Measurements from ENCODE around the gene ADAM33. TPM values are rescaled to one million over a fixed set of nuclear protein-coding genes. Genes with fewer than 3 reads are reported as not detected.

ADAM33 gene
- total RNA-seq, 1 donor, result 68.6 TPM

DNA sequence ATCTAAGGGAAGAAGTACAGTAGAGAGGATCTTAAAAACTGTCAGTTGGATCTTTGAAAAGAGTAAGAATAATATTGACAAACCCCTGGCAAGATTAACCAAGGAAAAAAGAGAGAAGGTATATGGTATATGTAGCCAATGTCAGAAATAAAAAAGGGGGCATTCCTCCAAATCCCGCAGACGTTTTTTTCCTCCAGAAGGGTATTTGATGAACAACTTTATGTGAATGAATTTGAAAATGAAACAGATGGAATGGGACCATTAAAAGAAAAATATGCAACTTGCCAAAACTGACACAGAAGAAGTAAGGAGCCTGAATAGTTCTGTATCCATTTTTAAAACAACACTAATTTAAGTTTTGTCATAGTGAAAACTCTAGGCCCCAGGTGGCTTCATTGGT lies 54.3 kb downstream of the ADAM33 start:
- TF ChIP-seq, protein P1, sequence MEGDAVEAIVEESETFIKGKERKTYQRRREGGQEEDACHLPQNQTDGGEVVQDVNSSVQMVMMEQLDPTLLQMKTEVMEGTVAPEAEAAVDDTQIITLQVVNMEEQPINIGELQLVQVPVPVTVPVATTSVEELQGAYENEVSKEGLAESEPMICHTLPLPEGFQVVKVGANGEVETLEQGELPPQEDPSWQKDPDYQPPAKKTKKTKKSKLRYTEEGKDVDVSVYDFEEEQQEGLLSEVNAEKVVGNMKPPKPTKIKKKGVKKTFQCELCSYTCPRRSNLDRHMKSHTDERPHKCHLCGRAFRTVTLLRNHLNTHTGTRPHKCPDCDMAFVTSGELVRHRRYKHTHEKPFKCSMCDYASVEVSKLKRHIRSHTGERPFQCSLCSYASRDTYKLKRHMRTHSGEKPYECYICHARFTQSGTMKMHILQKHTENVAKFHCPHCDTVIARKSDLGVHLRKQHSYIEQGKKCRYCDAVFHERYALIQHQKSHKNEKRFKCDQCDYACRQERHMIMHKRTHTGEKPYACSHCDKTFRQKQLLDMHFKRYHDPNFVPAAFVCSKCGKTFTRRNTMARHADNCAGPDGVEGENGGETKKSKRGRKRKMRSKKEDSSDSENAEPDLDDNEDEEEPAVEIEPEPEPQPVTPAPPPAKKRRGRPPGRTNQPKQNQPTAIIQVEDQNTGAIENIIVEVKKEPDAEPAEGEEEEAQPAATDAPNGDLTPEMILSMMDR (IDR thresholded peaks at IDR 0.05; ENCODE audit: insufficient read depth, low read length), result no peak

DNA sequence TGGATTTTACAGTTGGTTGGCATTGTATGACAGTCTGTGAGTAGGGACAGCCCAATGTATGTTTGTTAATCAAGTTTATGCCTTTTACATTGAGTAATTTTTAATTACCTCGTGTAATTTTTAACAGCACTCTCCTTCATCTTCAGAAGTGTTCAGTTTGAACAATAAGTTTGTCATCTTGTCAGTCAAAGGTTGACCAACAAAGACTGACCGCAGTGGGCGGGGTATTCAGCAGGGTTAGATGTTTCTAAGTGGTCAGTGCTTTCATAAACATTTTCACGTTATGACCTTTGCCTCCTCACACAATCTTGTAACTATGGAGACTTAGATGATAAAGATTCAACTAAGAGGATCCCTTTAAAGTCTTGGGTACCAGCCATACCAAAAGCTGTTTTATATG lies 59.4 kb downstream of the ADAM33 start:
- H3K4me3 ChIP-seq (ENCODE audit: low read depth, low read length), result no peak overlapping the region
- no peak for DNase-seq (ENCODE audit: low read depth)
- TF ChIP-seq, protein P1 (IDR thresholded peaks at IDR 0.05; ENCODE audit: insufficient read depth, low read length), result no peak

More for the DNA sequence above, 54.3 kb downstream of the ADAM33 start:
- H3K4me3 ChIP-seq (ENCODE audit: low read depth, low read length), result no peak overlapping the region
- DNase-seq (ENCODE audit: low read depth), result no peak

DNA sequence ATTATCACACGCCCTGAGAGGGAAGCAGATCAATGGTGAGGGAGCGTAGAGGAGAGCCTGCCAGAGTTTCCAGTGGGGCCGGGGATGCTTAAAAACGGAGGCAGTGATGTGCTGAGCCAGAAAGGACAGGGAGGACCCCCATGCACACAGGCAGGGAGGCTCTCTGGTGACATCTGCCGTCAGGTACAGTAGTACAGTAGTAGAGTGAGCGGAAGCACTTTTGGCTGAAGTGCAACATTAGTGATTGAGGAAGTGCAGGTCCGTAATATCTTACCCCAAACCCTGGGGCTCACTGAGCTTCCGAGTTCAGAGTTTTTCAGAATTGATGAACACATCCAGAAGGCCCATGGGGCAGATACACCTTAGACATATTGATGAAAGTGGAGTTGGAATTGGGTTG lies 60.7 kb downstream of the ADAM33 start:
- no peak for DNase-seq (ENCODE audit: low read depth)
- no peak overlapping the region for H3K4me3 ChIP-seq (ENCODE audit: low read depth, low read length)
- TF ChIP-seq, protein P1 (IDR thresholded peaks at IDR 0.05; ENCODE audit: insufficient read depth, low read length), result no peak

Other genes starting within 250 kb of the ADAM33 start
- gene ATRN, start 211.0 kb downstream of the ADAM33 start, total RNA-seq (ENCODE audit: low replicate concordance), result 27.1 and 35.2 TPM in 2 replicates
- not detected in 2 replicates for gene GFRA4, start 18.6 kb downstream of the ADAM33 start, total RNA-seq (ENCODE audit: low replicate concordance)
- 0.08 TPM in 1 of 2 replicates, not detected in the other for gene SIGLEC1, start 30.6 kb upstream of the ADAM33 start, total RNA-seq (ENCODE audit: low replicate concordance)
- 0.18 and 8.3 TPM in 2 replicates for gene HSPA12B, start 50.7 kb upstream of the ADAM33 start, total RNA-seq (ENCODE audit: low replicate concordance)
- gene ADISSP, start 85.7 kb upstream of the ADAM33 start, total RNA-seq (ENCODE audit: low replicate concordance), result 28.4 and 37.7 TPM in 2 replicates
- 0.09 TPM in 1 of 2 replicates, not detected in the other for gene SPEF1, start 99.4 kb upstream of the ADAM33 start, total RNA-seq (ENCODE audit: low replicate concordance)
- gene CENPB, start 104.7 kb upstream of the ADAM33 start, total RNA-seq (ENCODE audit: low replicate concordance), result 94.8 and 170 TPM in 2 replicates
- 51.0 and 58.5 TPM in 2 replicates for gene CDC25B, start 114.3 kb upstream of the ADAM33 start, total RNA-seq (ENCODE audit: low replicate concordance)
- 9.4 and 20.4 TPM in 2 replicates for gene AP5S1, start 138.5 kb upstream of the ADAM33 start, total RNA-seq (ENCODE audit: low replicate concordance)
- gene MAVS, start 164.8 kb upstream of the ADAM33 start, total RNA-seq (ENCODE audit: low replicate concordance), result 16.4 and 23.7 TPM in 2 replicates
- 54.9 and 102 TPM in 2 replicates for gene PANK2, start 207.4 kb upstream of the ADAM33 start, total RNA-seq (ENCODE audit: low replicate concordance)

Data from fibroblast of the aortic adventitia (primary cell).